Measurements from ENCODE around the gene DBI.

DNA sequence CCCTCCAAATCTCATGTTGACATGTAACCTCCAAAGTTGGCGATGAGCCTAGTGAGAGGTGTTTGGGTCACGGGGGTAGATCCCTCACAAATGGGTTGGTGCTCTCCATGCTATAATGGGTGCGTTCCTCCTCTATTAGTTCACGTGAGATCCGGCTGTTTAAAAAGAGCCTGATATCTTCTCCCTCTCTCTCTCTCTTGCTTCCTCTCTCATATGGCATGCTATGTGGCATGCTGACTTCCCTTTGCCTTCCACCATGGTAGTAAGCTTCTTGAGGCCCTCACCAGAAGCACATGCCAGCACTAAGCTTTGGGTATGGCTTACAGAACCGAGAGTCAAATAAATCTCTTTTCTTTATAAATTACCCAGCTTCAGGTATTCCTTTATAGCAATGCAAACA, 39.3 kb upstream of the DBI start:
- TF ChIP-seq YY1 (IDR thresholded peaks at IDR 0.05; ENCODE audit: low read depth) (no peak), EP300 (IDR thresholded peaks at IDR 0.05; ENCODE audit: borderline replicate concordance in 1 of 2, low read depth in 1 of 2, low read length in 1 of 2) (no peak), FOSL2 (IDR thresholded peaks at IDR 0.05; ENCODE audit: borderline replicate concordance, low read depth) (no peak), NFIC (IDR thresholded peaks at IDR 0.05; ENCODE audit: borderline replicate concordance) (no peak), GABPA (IDR thresholded peaks at IDR 0.05; ENCODE audit: low read depth) (no peak), TAF1 (IDR thresholded peaks at IDR 0.05; ENCODE audit: borderline replicate concordance, low read depth, low read length) (no peak), TEAD4 (IDR thresholded peaks at IDR 0.05; ENCODE audit: borderline replicate concordance, insufficient read depth) (no peak), JUND (IDR thresholded peaks at IDR 0.05) (no peak), IRF3 (IDR thresholded peaks at IDR 0.05; ENCODE audit: low read depth, low read length) (no peak), EZH2phosphoT487 (IDR thresholded peaks at IDR 0.05; ENCODE audit: borderline replicate concordance, low read depth) (no peak), SMC3 (IDR thresholded peaks at IDR 0.05; ENCODE audit: low read depth, low read length) (no peak)
- TF ChIP-seq, protein P1, sequence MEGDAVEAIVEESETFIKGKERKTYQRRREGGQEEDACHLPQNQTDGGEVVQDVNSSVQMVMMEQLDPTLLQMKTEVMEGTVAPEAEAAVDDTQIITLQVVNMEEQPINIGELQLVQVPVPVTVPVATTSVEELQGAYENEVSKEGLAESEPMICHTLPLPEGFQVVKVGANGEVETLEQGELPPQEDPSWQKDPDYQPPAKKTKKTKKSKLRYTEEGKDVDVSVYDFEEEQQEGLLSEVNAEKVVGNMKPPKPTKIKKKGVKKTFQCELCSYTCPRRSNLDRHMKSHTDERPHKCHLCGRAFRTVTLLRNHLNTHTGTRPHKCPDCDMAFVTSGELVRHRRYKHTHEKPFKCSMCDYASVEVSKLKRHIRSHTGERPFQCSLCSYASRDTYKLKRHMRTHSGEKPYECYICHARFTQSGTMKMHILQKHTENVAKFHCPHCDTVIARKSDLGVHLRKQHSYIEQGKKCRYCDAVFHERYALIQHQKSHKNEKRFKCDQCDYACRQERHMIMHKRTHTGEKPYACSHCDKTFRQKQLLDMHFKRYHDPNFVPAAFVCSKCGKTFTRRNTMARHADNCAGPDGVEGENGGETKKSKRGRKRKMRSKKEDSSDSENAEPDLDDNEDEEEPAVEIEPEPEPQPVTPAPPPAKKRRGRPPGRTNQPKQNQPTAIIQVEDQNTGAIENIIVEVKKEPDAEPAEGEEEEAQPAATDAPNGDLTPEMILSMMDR (IDR thresholded peaks at IDR 0.05): no peak
- TF ChIP-seq, protein P2, sequence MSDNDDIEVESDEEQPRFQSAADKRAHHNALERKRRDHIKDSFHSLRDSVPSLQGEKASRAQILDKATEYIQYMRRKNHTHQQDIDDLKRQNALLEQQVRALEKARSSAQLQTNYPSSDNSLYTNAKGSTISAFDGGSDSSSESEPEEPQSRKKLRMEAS (IDR thresholded peaks at IDR 0.05; ENCODE audit: low read depth): no peak

Measured in SK-N-SH (cell line).